ENCODE data around the gene SPINK4. TPM values are rescaled to one million over a fixed set of nuclear protein-coding genes. Genes with fewer than 3 reads are reported as not detected.

Gene SPINK4
- total RNA-seq, 1 donor from 2014 or later = not detected

GRCh38 chr9:33267151-33267767 is 27.3 kb downstream of the SPINK4 start:
- H3K27ac Mint-ChIP-seq (ENCODE audit: unreplicated experiment) = no peak overlapping the region
- H3K4me3 Mint-ChIP-seq = peak overlapping the region; percentile 50

GRCh38 chr9:33270146-33270545 is 30.2 kb downstream of the SPINK4 start:
- Mint-ChIP-seq H3K36me3 (ENCODE audit: low read depth) (peaks cover 2% of the 10 kb centered on the region), H3K9me3 (no peaks in the 10 kb centered on the region), H3K27ac (ENCODE audit: unreplicated experiment) (no peak overlapping the region), H3K4me1 (peaks cover 13% of the 10 kb centered on the region), H3K27me3 (ENCODE audit: low read depth) (no peaks in the 10 kb centered on the region), H3K4me3 (no peak overlapping the region)
- no peak for DNase-seq (ENCODE audit: low read depth, low spot score)
- TF ChIP-seq, protein P1, sequence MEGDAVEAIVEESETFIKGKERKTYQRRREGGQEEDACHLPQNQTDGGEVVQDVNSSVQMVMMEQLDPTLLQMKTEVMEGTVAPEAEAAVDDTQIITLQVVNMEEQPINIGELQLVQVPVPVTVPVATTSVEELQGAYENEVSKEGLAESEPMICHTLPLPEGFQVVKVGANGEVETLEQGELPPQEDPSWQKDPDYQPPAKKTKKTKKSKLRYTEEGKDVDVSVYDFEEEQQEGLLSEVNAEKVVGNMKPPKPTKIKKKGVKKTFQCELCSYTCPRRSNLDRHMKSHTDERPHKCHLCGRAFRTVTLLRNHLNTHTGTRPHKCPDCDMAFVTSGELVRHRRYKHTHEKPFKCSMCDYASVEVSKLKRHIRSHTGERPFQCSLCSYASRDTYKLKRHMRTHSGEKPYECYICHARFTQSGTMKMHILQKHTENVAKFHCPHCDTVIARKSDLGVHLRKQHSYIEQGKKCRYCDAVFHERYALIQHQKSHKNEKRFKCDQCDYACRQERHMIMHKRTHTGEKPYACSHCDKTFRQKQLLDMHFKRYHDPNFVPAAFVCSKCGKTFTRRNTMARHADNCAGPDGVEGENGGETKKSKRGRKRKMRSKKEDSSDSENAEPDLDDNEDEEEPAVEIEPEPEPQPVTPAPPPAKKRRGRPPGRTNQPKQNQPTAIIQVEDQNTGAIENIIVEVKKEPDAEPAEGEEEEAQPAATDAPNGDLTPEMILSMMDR (conservative IDR thresholded peaks at IDR 0.05) = no peak

More at GRCh38 chr9:33267151-33267767, 27.3 kb downstream of the SPINK4 start:
- TF ChIP-seq, protein P1 (conservative IDR thresholded peaks at IDR 0.05) = no peak
- H3K4me1 Mint-ChIP-seq = peaks cover 29% of the 10 kb centered on the region
- DNase-seq (ENCODE audit: low read depth, low spot score) = no peak
- H3K9me3 Mint-ChIP-seq = no peaks in the 10 kb centered on the region
- no peaks in the 10 kb centered on the region for H3K27me3 Mint-ChIP-seq (ENCODE audit: low read depth)
- peaks cover 2% of the 10 kb centered on the region for H3K36me3 Mint-ChIP-seq (ENCODE audit: low read depth)

GRCh38 chr9:33272061-33272460 is 32.1 kb downstream of the SPINK4 start:
- DNase-seq (ENCODE audit: low read depth, low spot score) = no peak
- Mint-ChIP-seq H3K9me3 (no peaks in the 10 kb centered on the region), H3K36me3 (ENCODE audit: low read depth) (peaks cover 2% of the 10 kb centered on the region), H3K4me3 (no peak overlapping the region), H3K4me1 (no peaks in the 10 kb centered on the region), H3K27ac (ENCODE audit: unreplicated experiment) (no peak overlapping the region), H3K27me3 (ENCODE audit: low read depth) (no peaks in the 10 kb centered on the region)
- TF ChIP-seq, protein P1 (conservative IDR thresholded peaks at IDR 0.05) = no peak

GRCh38 chr9:33273266-33273971 is 33.5 kb downstream of the SPINK4 start:
- Mint-ChIP-seq H3K9me3 (no peaks in the 10 kb centered on the region), H3K4me1 (no peaks in the 10 kb centered on the region), H3K36me3 (ENCODE audit: low read depth) (peaks cover 7% of the 10 kb centered on the region), H3K27ac (ENCODE audit: unreplicated experiment) (no peak overlapping the region), H3K27me3 (ENCODE audit: low read depth) (no peaks in the 10 kb centered on the region), H3K4me3 (no peak overlapping the region)
- DNase-seq (ENCODE audit: low read depth, low spot score) = no peak
- TF ChIP-seq, protein P1 (conservative IDR thresholded peaks at IDR 0.05) = no peak

- no peak overlapping the region for H3K27ac Mint-ChIP-seq (ENCODE audit: unreplicated experiment)
- peaks cover 7% of the 10 kb centered on the region for H3K36me3 Mint-ChIP-seq (ENCODE audit: low read depth)
- no peaks in the 10 kb centered on the region for H3K9me3 Mint-ChIP-seq
- H3K4me1 Mint-ChIP-seq = no peaks in the 10 kb centered on the region
- TF ChIP-seq, protein P1 (conservative IDR thresholded peaks at IDR 0.05) = no peak
- H3K27me3 Mint-ChIP-seq (ENCODE audit: low read depth) = no peaks in the 10 kb centered on the region
- no peak overlapping the region for H3K4me3 Mint-ChIP-seq
- no peak for DNase-seq (ENCODE audit: low read depth, low spot score)
Observed at GRCh38 chr9:33273972-33274328, 34.0 kb downstream of the SPINK4 start.

Measured in neural crest cell (in vitro differentiated cells).